Peyer's patch (tissue), 4 donors: ENCODE data around the gene ZNF516.

Experiments used
- POLR2A ChIP-seq, 2 donors: fragments of 450-650 bp; IDR thresholded peaks; one replicate each; pipeline ENCODE4 v1.5.1; 2017; ENCODE audit warnings: antibody characterized with exemption in 2 of 2, mild to moderate bottlenecking in 2 of 2, moderate library complexity in 2 of 2
- TF ChIP-seq, protein P1 (sequence below), 6 experiments: fragments of 450-650 bp in 4 of 6; fragments of 200-600 bp in 2 of 6; sonication (generic) in 1 of 6; IDR thresholded peaks; one replicate each; pipeline ENCODE4 v1.5.1; 2017 to 2019; ENCODE audit warnings: antibody characterized with exemption in 6 of 6, mild to moderate bottlenecking in 3 of 6, moderate library complexity in 1 of 6

DNA sequence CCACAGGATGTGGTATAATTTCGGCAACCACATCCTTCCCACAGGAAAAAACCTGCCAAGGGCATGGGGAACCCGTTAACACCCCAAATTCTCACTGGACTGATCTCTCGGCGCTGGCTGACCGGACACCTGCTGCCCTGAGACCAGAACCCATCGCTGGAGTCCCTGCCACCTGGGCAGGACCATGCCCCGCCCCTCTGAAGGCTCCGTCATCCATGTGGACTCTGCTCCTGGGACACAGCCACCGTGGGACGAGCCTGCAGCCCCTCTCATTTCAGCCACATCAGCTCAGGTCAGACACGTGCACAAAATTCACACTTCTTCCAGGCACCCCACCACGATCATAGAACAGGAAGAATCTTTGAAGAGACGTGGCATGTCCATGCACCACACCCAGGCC lies 108.2 kb downstream of the ZNF516 start:
- TF ChIP-seq, protein P1, sequence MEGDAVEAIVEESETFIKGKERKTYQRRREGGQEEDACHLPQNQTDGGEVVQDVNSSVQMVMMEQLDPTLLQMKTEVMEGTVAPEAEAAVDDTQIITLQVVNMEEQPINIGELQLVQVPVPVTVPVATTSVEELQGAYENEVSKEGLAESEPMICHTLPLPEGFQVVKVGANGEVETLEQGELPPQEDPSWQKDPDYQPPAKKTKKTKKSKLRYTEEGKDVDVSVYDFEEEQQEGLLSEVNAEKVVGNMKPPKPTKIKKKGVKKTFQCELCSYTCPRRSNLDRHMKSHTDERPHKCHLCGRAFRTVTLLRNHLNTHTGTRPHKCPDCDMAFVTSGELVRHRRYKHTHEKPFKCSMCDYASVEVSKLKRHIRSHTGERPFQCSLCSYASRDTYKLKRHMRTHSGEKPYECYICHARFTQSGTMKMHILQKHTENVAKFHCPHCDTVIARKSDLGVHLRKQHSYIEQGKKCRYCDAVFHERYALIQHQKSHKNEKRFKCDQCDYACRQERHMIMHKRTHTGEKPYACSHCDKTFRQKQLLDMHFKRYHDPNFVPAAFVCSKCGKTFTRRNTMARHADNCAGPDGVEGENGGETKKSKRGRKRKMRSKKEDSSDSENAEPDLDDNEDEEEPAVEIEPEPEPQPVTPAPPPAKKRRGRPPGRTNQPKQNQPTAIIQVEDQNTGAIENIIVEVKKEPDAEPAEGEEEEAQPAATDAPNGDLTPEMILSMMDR (IDR thresholded peaks at IDR 0.05) = no peak
- no peak for TF ChIP-seq POLR2A (IDR thresholded peaks at IDR 0.05)
